ENCODE results near the gene FAF1.

Gene FAF1

DNA sequence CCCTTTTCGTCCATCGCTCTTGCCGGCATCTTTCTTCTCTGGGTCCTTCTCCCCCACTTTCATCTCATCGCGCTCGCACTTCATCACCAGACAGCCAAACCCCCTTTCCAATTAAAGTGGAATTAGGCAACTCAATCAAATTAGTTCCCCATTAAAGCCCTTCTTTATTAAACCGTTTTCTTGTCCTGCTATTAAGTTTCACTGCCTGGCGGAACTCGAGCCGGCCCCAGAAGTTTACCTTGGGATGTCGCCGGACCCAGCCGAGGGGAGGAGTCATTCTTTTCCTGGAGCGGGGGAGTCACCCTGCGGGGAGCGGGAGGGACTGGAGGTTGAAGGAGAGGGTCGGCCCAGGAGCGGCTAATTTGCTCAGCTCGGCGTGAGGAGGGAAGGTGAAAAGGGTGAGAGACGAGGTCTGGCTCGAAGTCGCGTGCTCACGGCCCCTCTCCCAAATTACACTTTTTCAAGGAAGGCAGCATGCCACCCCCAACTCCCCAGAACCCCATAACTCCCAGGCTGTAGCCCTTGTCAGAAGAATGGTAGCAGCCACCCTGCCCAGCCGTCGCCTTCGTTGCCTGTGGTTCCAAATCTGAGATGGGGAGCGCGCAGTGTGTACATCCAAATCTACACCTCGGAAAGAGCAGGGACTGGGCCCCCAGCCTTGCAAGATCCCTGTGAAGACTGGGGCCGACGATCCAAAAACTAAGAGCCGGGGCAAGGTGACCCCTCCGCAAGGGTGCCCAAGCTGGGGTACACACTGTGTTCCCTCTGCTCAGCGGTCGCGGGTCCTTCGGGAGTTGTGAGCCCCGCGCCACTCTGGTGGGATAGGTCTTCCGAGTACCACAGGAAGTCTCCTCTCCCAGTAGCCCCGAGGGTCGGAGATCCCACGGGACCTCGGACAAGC is 543.3 kb downstream of the FAF1 start:
- no peak for DNase-seq (ENCODE audit: low spot score)
- no peak for TF ChIP-seq CTCF (IDR thresholded peaks at IDR 0.05; ENCODE audit: extremely low read depth, missing control alignments)

DNA sequence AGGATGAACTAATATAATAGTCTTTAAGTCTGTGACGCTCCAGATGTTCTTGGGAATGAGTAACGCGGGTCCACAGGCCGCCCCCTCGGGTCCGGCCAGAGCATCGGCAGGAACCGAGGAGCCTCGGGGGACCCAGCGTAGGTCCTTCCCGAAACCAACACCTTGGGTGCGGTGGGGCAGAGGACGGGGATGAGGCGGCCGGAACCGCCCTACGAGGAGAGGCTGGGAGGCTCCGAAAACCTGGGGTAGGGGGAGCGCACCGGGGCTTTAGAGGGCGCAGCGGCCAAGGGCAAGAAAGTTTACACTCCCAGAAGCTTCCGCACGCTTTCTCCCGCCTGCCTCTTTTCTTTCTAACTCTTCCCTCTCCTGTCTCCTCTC is 543.9 kb downstream of the FAF1 start:
- DNase-seq (ENCODE audit: low spot score), result no peak
- no peak for TF ChIP-seq CTCF (IDR thresholded peaks at IDR 0.05; ENCODE audit: extremely low read depth, missing control alignments)

GRCh38 chr1:50415235-50416149 is 544.6 kb downstream of the FAF1 start:
- no peak for DNase-seq (ENCODE audit: low spot score)

GRCh38 chr1:50414853-50415234 is 545.2 kb downstream of the FAF1 start:
- no peak for DNase-seq (ENCODE audit: low spot score)
- TF ChIP-seq CTCF (IDR thresholded peaks at IDR 0.05; ENCODE audit: extremely low read depth, missing control alignments), result no peak

More at GRCh38 chr1:50415235-50416149, 544.6 kb downstream of the FAF1 start:
- no peak for TF ChIP-seq CTCF (IDR thresholded peaks at IDR 0.05; ENCODE audit: extremely low read depth, missing control alignments)

DNA sequence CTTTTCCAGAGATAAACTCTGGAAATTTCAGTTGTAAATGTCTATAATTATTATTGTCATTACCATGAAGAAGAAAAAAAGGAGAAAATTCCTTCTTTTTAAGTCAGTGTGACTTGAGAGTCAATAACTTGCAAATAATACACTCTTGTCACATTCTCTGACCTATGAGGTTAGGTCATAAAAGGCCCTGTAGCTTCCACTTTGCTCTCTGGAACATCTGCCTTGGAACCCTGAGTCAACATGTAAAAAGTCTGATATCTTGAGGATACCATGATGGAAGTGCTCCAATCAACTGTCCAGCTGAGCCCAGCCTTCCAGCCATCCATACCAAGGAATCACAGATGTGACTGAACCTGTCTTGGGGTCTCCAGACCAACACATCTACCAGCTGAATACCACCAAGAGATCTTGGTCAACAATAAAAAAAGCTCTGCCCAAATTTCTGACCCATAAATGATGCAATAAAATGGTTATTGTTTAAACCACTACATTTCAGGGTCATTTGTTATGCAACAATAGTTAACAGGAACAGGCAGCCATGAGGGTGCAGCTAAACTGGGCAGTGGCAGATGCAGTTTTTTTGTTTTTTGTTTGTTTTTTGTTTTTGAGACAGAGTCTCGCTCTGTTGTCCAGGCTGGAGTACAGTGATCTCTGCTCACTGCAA is 547.1 kb downstream of the FAF1 start:
- no peak for TF ChIP-seq CTCF (IDR thresholded peaks at IDR 0.05; ENCODE audit: extremely low read depth, missing control alignments)
- DNase-seq (ENCODE audit: low spot score), result no peak

DNA sequence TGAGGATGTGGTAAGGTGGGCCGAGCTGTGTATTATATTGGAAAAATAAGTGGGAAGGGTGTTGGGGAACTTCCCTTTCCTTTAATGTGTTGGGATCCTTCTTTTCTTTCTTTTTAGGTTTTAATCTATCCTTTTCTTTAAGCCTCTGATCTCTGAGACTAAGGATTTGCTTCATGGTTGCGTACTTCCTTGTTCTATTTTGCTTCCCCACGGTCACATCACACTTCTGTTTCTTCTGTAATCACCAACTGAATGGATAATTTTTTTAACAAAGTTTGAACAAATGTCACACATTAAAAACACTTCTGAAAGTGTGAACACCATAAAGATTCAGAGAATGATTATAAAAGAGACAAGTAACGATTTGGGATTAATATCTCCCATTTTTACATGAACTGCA is 554.3 kb downstream of the FAF1 start:
- no peak for TF ChIP-seq CTCF (IDR thresholded peaks at IDR 0.05; ENCODE audit: extremely low read depth, missing control alignments)
- no peak for DNase-seq (ENCODE audit: low spot score)

Data from GM20000 (cell line).